ENCODE data around the gene CACNA1G. TPM values are rescaled to one million over a fixed set of nuclear protein-coding genes. Genes with fewer than 3 reads are reported as not detected.

CACNA1G gene
- total and polyA plus RNA-seq, 2 donors from 2014 or later, result 0.06 TPM; not detected in 1

- Histone ChIP-seq H3K9me3 (ENCODE audit: control insufficient read depth in 2 of 3, insufficient read depth in 1 of 3, low read length in 3 of 3) (no peaks in the 10 kb centered on the region), H3K4me3 (ENCODE audit: low read length in 3 of 3) (no peak overlapping the region), H3K36me3 (ENCODE audit: control insufficient read depth in 2 of 3, insufficient read depth in 3 of 3, low read length in 3 of 3) (no peaks in the 10 kb centered on the region), H3K27me3 (ENCODE audit: control insufficient read depth, insufficient read depth, low read length) (peaks cover 3% of the 10 kb centered on the region), H3K9ac (ENCODE audit: low read length in 3 of 3) (no peak overlapping the region), H3K27ac (ENCODE audit: low read depth in 2 of 2, low read length in 2 of 2) (no peak overlapping the region), H3K4me1 (ENCODE audit: control insufficient read depth in 2 of 3, insufficient read depth in 2 of 3, low read depth in 1 of 3, low read length in 3 of 3) (peaks cover 0 to 13% (median 3%) of the 10 kb centered on the region in 3 donors)
- FAIRE-seq (no peak), DNase-seq (peak in 2 of 5 donors; percentile 29 to 44)
- TF ChIP-seq CTCF (IDR thresholded peaks at IDR 0.05; ENCODE audit: borderline replicate concordance, extremely low read depth, insufficient read depth), result no peak
- intact Hi-C loops (cut with DNase I), result loop anchor here (5.0 to 10.0 kb wide), 2 partner anchors 55 to 83 kb away; partner anchors contain the start of gene SPATA20
Observed at GRCh38 chr17:50629902-50630301, 69.4 kb downstream of the CACNA1G start.

GRCh38 chr17:50630524-50631194, 70.1 kb downstream of the CACNA1G start:
- DNase-seq (peak in 3 of 5 donors; percentile 65 to 81 (median 71)), FAIRE-seq (no peak)
- peaks cover 0 to 17% (median 3%) of the 10 kb centered on the region in 3 donors for H3K4me1 ChIP-seq (ENCODE audit: control insufficient read depth in 2 of 3, insufficient read depth in 2 of 3, low read depth in 1 of 3, low read length in 3 of 3)
- no peak overlapping the region for H3K27ac ChIP-seq (ENCODE audit: low read depth in 2 of 2, low read length in 2 of 2)
- peaks cover 3% of the 10 kb centered on the region for H3K27me3 ChIP-seq (ENCODE audit: control insufficient read depth, insufficient read depth, low read length)
- H3K4me3 ChIP-seq (ENCODE audit: low read length in 3 of 3), result no peak overlapping the region
- H3K36me3 ChIP-seq (ENCODE audit: control insufficient read depth in 2 of 3, insufficient read depth in 3 of 3, low read length in 3 of 3), result no peaks in the 10 kb centered on the region
- no peak overlapping the region for H3K9ac ChIP-seq (ENCODE audit: low read length in 3 of 3)
- peak; percentile 90 for TF ChIP-seq CTCF (IDR thresholded peaks at IDR 0.05; ENCODE audit: borderline replicate concordance, extremely low read depth, insufficient read depth)
- intact Hi-C loops (cut with DNase I), result loop anchor here (10.0 kb wide), 1 partner anchor 54 kb away; no protein-coding TSS in a partner anchor
- H3K9me3 ChIP-seq (ENCODE audit: control insufficient read depth in 2 of 3, insufficient read depth in 1 of 3, low read length in 3 of 3), result no peaks in the 10 kb centered on the region

GRCh38 chr17:50631195-50631907, 70.8 kb downstream of the CACNA1G start:
- Histone ChIP-seq H3K27me3 (ENCODE audit: control insufficient read depth, insufficient read depth, low read length) (peaks cover 3% of the 10 kb centered on the region), H3K36me3 (ENCODE audit: control insufficient read depth in 2 of 3, insufficient read depth in 3 of 3, low read length in 3 of 3) (no peaks in the 10 kb centered on the region), H3K4me3 (ENCODE audit: low read length in 3 of 3) (no peak overlapping the region), H3K9me3 (ENCODE audit: control insufficient read depth in 2 of 3, insufficient read depth in 1 of 3, low read length in 3 of 3) (no peaks in the 10 kb centered on the region), H3K4me1 (ENCODE audit: control insufficient read depth in 2 of 3, insufficient read depth in 2 of 3, low read depth in 1 of 3, low read length in 3 of 3) (peaks cover 0 to 17% (median 3%) of the 10 kb centered on the region in 3 donors), H3K27ac (ENCODE audit: low read depth in 2 of 2, low read length in 2 of 2) (no peak overlapping the region), H3K9ac (ENCODE audit: low read length in 3 of 3) (no peak overlapping the region)
- TF ChIP-seq CTCF (IDR thresholded peaks at IDR 0.05; ENCODE audit: borderline replicate concordance, extremely low read depth, insufficient read depth), result no peak
- intact Hi-C loops (cut with DNase I), result loop anchor here (10.0 kb wide), 1 partner anchor 53 kb away; no protein-coding TSS in a partner anchor
- FAIRE-seq, result no peak
- peak in 3 of 5 donors; percentile 53 to 68 (median 56) for DNase-seq

All from kidney (tissue), 14 donors.